Spleen (tissue), 11 donors: ENCODE data around the gene UBL5. TPM values are rescaled to one million over a fixed set of nuclear protein-coding genes. Genes with fewer than 3 reads are reported as not detected.
A peak's percentile ranks its signal among the peaks of the same experiment; 100 is the strongest.
"Not testable (repeated sequence)": the region's sequence is repeated elsewhere in the genome, so short reads cannot be mapped to it uniquely, and the experiment has no call there.

Experiments
- DNase-seq: peaks from one replicate; pipeline ENCODE4 v3.0.0-alpha.2; 2020
- H3K27ac ChIP-seq, 8 donors: fragments of 200-600 bp; sonication (generic) in 7 of 8; 1 replicate in 4 of 8; 2 replicates in 4 of 8; pipeline versions ENCODE4 v1.5.0 to v1.8.0; 2016 to 2021; ENCODE audit warnings: inconsistent platforms in 4 of 8, mild to moderate bottlenecking in 4 of 8, moderate library complexity in 1 of 8
- H3K27me3 ChIP-seq, 7 donors: fragments of 200-600 bp; sonication (generic) in 6 of 7; replicated peaks in 1 of 7; 1 replicate in 4 of 7; 2 replicates in 3 of 7; pipeline versions ENCODE4 v1.5.0 to v1.8.0; 2016 to 2021; ENCODE audit warnings: inconsistent platforms in 3 of 7, mild to moderate bottlenecking in 1 of 7
- H3K36me3 ChIP-seq, 6 donors: fragments of 200-600 bp; sonication (generic) in 5 of 6; 1 replicate in 4 of 6; 2 replicates in 2 of 6; pipeline versions ENCODE4 v1.5.0 to v1.8.0; 2016 to 2021; ENCODE audit warnings: inconsistent platforms in 2 of 6
- H3K4me1 ChIP-seq, 6 donors: fragments of 200-600 bp; sonication (generic) in 5 of 6; 1 replicate in 3 of 6; 2 replicates in 3 of 6; pipeline versions ENCODE4 v1.5.0 to v1.8.0; 2016 to 2021; ENCODE audit warnings: inconsistent platforms in 3 of 6
- H3K4me3 ChIP-seq, 8 donors: fragments of 200-600 bp; sonication (generic) in 7 of 8; 1 replicate in 4 of 8; 2 replicates in 4 of 8; pipeline versions ENCODE4 v1.5.0 to v1.8.0; 2016 to 2021; ENCODE audit warnings: inconsistent platforms in 4 of 8, mild to moderate bottlenecking in 4 of 8, moderate library complexity in 2 of 8
- H3K9me3 ChIP-seq, 8 donors: fragments of 200-600 bp; sonication (generic) in 7 of 8; 1 replicate in 4 of 8; 2 replicates in 4 of 8; pipeline versions ENCODE4 v1.5.0 to v1.8.0; 2016 to 2021; ENCODE audit warnings: inconsistent platforms in 4 of 8
- CTCF ChIP-seq, 11 experiments: fragments of 200-600 bp in 7 of 11; fragments of 450-650 bp in 4 of 11; sonication (generic) in 4 of 11; IDR thresholded peaks in 8 of 11; conservative IDR thresholded peaks in 3 of 11; 1 replicate in 7 of 11; 2 replicates in 4 of 11; pipeline versions ENCODE4 v1.4.0 to v1.8.0; 2016 to 2021; ENCODE audit warnings: antibody characterized with exemption in 11 of 11, inconsistent platforms in 4 of 11, mild to moderate bottlenecking in 1 of 11
- POLR2A ChIP-seq, 3 donors: fragments of 450-650 bp; IDR thresholded peaks; one replicate each; pipeline ENCODE4 v1.5.1; 2017; ENCODE audit warnings: antibody characterized with exemption in 3 of 3, mild to moderate bottlenecking in 1 of 3
- POLR2AphosphoS5 ChIP-seq, 3 donors: sonication (generic); formaldehyde crosslinking; IDR thresholded peaks; one replicate each; pipeline ENCODE4 v1.5.1; 2017; ENCODE audit warnings: antibody characterized with exemption in 3 of 3
- WGBS, 5 donors: extraction: QIAGEN DNeasy Blood & Tissue Kit in 3 of 5; methylation state at CpG; one replicate each; pipeline versions ENCODE4 v1.1.5 to v1.1.7; 2013 to 2018; 5-methylcytosine and 5-hydroxymethylcytosine counted together
- intact Hi-C: fragments of 100-400 bp; cut with DNase I; formaldehyde crosslinking; loops from one replicate; pipeline ENCODE4 v1.15.0; 2023; ENCODE audit warnings: low total_unique reads
- polyA plus RNA-seq, 3 donors: library from polyadenylated mRNA; stranded (reverse); fragments of 200-250 nt; gene quantifications; one replicate each; pipeline ENCODE4 v1.2.1, GENCODE V29; 2013
- total RNA-seq, 7 donors: library from RNA; depleted of rRNA in 3 of 7; stranded (reverse); fragments of >200 nt in 3 of 7; fragmentation: NEBNext Ultra II Directional in 4 of 7; extraction: Animal tissue kit (Norgen Biotek cat#: 25700) in 4 of 7; gene quantifications; one replicate each; pipeline versions ENCODE4 v1.1.0 to v1.2.1, GENCODE V29; 2016 to 2021
- donor health status: healthy with polysubstance abuse.
- donor health status: DM: no; HTN: no; CAD: no; lungs with moderate emphysema.
- donor health status: DM: no; HTN: no; CAD: no.
- donor health status: Bipolar disorder and iron deficiency.
- donor health status: healthy.
- donor health status: DM: no; HTN: no; CAD: no.
- donor health status: DM: yes; HTN: yes; CAD: no.

Gene UBL5
- total and polyA plus RNA-seq, 10 donors: 180 to 778 (median 269) TPM

GRCh38 chr19:9786342-9786741, 41.4 kb upstream of the UBL5 start:
- TF ChIP-seq CTCF (IDR thresholded peaks at IDR 0.05 in 8 of 11, conservative IDR thresholded peaks at IDR 0.05 in 3 of 11): no peak
- no peak for TF ChIP-seq POLR2AphosphoS5 (IDR thresholded peaks at IDR 0.05)
- TF ChIP-seq POLR2A (IDR thresholded peaks at IDR 0.05): no peak
- 40 to 49% (median 42%) methylated on average over 9 of the region's 9 CpGs for WGBS, 5 donors
- Histone ChIP-seq H3K4me3 (peak overlapping the region; percentile 56 to 79 (median 63)), H3K27ac (peak overlapping the region; percentile 78 to 97 (median 96)), H3K36me3 (no peaks in the 10 kb centered on the region), H3K27me3 (no peaks in the 10 kb centered on the region), H3K4me1 (peaks cover 5 to 42% (median 24%) of the 10 kb centered on the region in 6 donors), H3K9me3 (no peaks in the 10 kb centered on the region)
- intact Hi-C loops: no loop called here
- peak; percentile 81 for DNase-seq

GRCh38 chr19:9786819-9787218, 40.9 kb upstream of the UBL5 start:
- 93 to 98% (median 96%) methylated on average over 8 of the region's 8 CpGs for WGBS, 5 donors
- Histone ChIP-seq H3K27me3 (no peaks in the 10 kb centered on the region), H3K9me3 (no peaks in the 10 kb centered on the region), H3K36me3 (no peaks in the 10 kb centered on the region), H3K4me3 (peak overlapping the region in 2 of 8 donors; percentile 62 to 79), H3K4me1 (peaks cover 5 to 45% (median 26%) of the 10 kb centered on the region in 6 donors), H3K27ac (peak overlapping the region in 6 of 8 donors; percentile 78 to 97 (median 96))
- intact Hi-C loops: no loop called here
- TF ChIP-seq POLR2A (IDR thresholded peaks at IDR 0.05) (no peak), POLR2AphosphoS5 (IDR thresholded peaks at IDR 0.05) (no peak), CTCF (IDR thresholded peaks at IDR 0.05 in 8 of 11, conservative IDR thresholded peaks at IDR 0.05 in 3 of 11) (no peak)
- no peak for DNase-seq

- intact Hi-C loops, H3K9me3 ChIP-seq, H3K27me3 ChIP-seq, H3K36me3 ChIP-seq, DNase-seq, H3K27ac ChIP-seq, H3K4me3 ChIP-seq: not testable (repeated sequence)
- WGBS, 5 donors: 92 to 96% (median 95%) methylated on average over 13 of the region's 13 CpGs
- peaks cover 5 to 51% (median 26%) of the 10 kb centered on the region in 6 donors for H3K4me1 ChIP-seq
Observed at GRCh38 chr19:9788604-9789003, 39.1 kb upstream of the UBL5 start.

GRCh38 chr19:9789066-9789465, 38.7 kb upstream of the UBL5 start:
- Histone ChIP-seq H3K4me1 (peaks cover 5 to 46% (median 25%) of the 10 kb centered on the region in 6 donors), H3K27ac (no peak overlapping the region), H3K9me3 (no peaks in the 10 kb centered on the region), H3K36me3 (no peaks in the 10 kb centered on the region), H3K4me3 (no peak overlapping the region), H3K27me3 (no peaks in the 10 kb centered on the region)
- intact Hi-C loops: no loop called here
- WGBS, 5 donors: 80 to 92% (median 85%) methylated on average over 11 of the region's 11 CpGs
- TF ChIP-seq CTCF (IDR thresholded peaks at IDR 0.05 in 8 of 11, conservative IDR thresholded peaks at IDR 0.05 in 3 of 11) (no peak), POLR2A (IDR thresholded peaks at IDR 0.05) (no peak), POLR2AphosphoS5 (IDR thresholded peaks at IDR 0.05) (no peak)
- no peak for DNase-seq

- DNase-seq, H3K27ac ChIP-seq, H3K27me3 ChIP-seq, H3K4me3 ChIP-seq, H3K9me3 ChIP-seq, H3K36me3 ChIP-seq, intact Hi-C loops: not testable (repeated sequence)
- peaks cover 5 to 41% (median 21%) of the 10 kb centered on the region in 6 donors for H3K4me1 ChIP-seq
- 62 to 76% (median 71%) methylated on average over 5 of the region's 5 CpGs for WGBS, 5 donors
Observed at GRCh38 chr19:9789579-9789978, 38.1 kb upstream of the UBL5 start.

GRCh38 chr19:9791073-9791367, 36.7 kb upstream of the UBL5 start:
- peak overlapping the region in 7 of 8 donors; percentile 51 to 93 (median 91) for H3K27ac ChIP-seq
- intact Hi-C loops: loop anchor here (10.0 kb wide), 2 partner anchors 356 to 476 kb away; partner anchors contain the start of gene ZNF266
- not testable (repeated sequence) for DNase-seq, H3K27me3 ChIP-seq, H3K9me3 ChIP-seq, H3K36me3 ChIP-seq
- 81 to 87% (median 83%) methylated on average over 6 of the region's 6 CpGs for WGBS, 5 donors
- H3K4me1 ChIP-seq: peaks cover 2 to 37% (median 17%) of the 10 kb centered on the region in 6 donors
- H3K4me3 ChIP-seq: peak overlapping the region in 5 of 8 donors; percentile 32 to 88 (median 62)
